IPS-15b (cell line): ENCODE measurements around the gene ARL4C.

ENCODE experiments used
- H3K27me3 ChIP-seq: one replicate; pipeline ENCODE4 v1.6.1; 2013; ENCODE audit warnings: low read length; ENCODE audit not compliant: control insufficient read depth, insufficient read depth
- H3K36me3 ChIP-seq: one replicate; pipeline ENCODE4 v1.6.1; 2013; ENCODE audit warnings: low read length; ENCODE audit not compliant: control insufficient read depth, insufficient read depth
- H3K4me1 ChIP-seq: one replicate; pipeline ENCODE4 v1.6.1; 2013; ENCODE audit warnings: mild to moderate bottlenecking, low read length; ENCODE audit not compliant: control insufficient read depth, insufficient read depth
- H3K4me3 ChIP-seq: one replicate; pipeline ENCODE4 v1.5.1; 2013; ENCODE audit warnings: low read depth, low read length
- H3K9ac ChIP-seq: one replicate; pipeline ENCODE4 v1.6.1; 2013; ENCODE audit warnings: low read depth, mild to moderate bottlenecking, low read length
- H3K9me3 ChIP-seq: one replicate; pipeline ENCODE4 v1.6.1; 2013; ENCODE audit warnings: mild to moderate bottlenecking, low read length; ENCODE audit not compliant: control insufficient read depth, insufficient read depth

ARL4C gene

GRCh38 chr2:234483568-234484251, 13.2 kb downstream of the ARL4C start:
- Histone ChIP-seq H3K9me3 (no peaks in the 10 kb centered on the region), H3K9ac (no peak overlapping the region), H3K4me3 (no peak overlapping the region)

GRCh38 chr2:234481301-234481700, 15.6 kb downstream of the ARL4C start:
- H3K27me3 ChIP-seq: no peaks in the 10 kb centered on the region

More at GRCh38 chr2:234483568-234484251, 13.2 kb downstream of the ARL4C start:
- H3K27me3 ChIP-seq: no peaks in the 10 kb centered on the region
- H3K36me3 ChIP-seq: no peaks in the 10 kb centered on the region
- no peaks in the 10 kb centered on the region for H3K4me1 ChIP-seq

GRCh38 chr2:234480337-234480736, 16.5 kb downstream of the ARL4C start:
- Histone ChIP-seq H3K9ac (no peak overlapping the region), H3K4me3 (no peak overlapping the region), H3K9me3 (no peaks in the 10 kb centered on the region), H3K4me1 (no peaks in the 10 kb centered on the region), H3K36me3 (no peaks in the 10 kb centered on the region), H3K27me3 (no peaks in the 10 kb centered on the region)

More at GRCh38 chr2:234481301-234481700, 15.6 kb downstream of the ARL4C start:
- Histone ChIP-seq H3K36me3 (no peaks in the 10 kb centered on the region), H3K4me1 (no peaks in the 10 kb centered on the region), H3K4me3 (no peak overlapping the region), H3K9ac (no peak overlapping the region), H3K9me3 (no peaks in the 10 kb centered on the region)

GRCh38 chr2:234479465-234479864, 17.4 kb downstream of the ARL4C start:
- no peaks in the 10 kb centered on the region for H3K4me1 ChIP-seq
- H3K36me3 ChIP-seq: no peaks in the 10 kb centered on the region
- no peak overlapping the region for H3K4me3 ChIP-seq
- H3K9me3 ChIP-seq: no peaks in the 10 kb centered on the region
- H3K27me3 ChIP-seq: no peaks in the 10 kb centered on the region
- H3K9ac ChIP-seq: no peak overlapping the region

- no peaks in the 10 kb centered on the region for H3K4me1 ChIP-seq
- no peaks in the 10 kb centered on the region for H3K9me3 ChIP-seq
- no peak overlapping the region for H3K9ac ChIP-seq
- no peaks in the 10 kb centered on the region for H3K27me3 ChIP-seq
- H3K36me3 ChIP-seq: no peaks in the 10 kb centered on the region
- no peak overlapping the region for H3K4me3 ChIP-seq
Observed at GRCh38 chr2:234478121-234478858, 18.6 kb downstream of the ARL4C start.

- Histone ChIP-seq H3K4me3 (no peak overlapping the region), H3K9ac (no peak overlapping the region), H3K27me3 (no peaks in the 10 kb centered on the region), H3K9me3 (no peaks in the 10 kb centered on the region), H3K36me3 (no peaks in the 10 kb centered on the region), H3K4me1 (no peaks in the 10 kb centered on the region)
Observed at GRCh38 chr2:234476766-234477165, 20.1 kb downstream of the ARL4C start.

- Histone ChIP-seq H3K36me3 (no peaks in the 10 kb centered on the region), H3K9ac (no peak overlapping the region), H3K4me1 (no peaks in the 10 kb centered on the region), H3K4me3 (no peak overlapping the region), H3K27me3 (no peaks in the 10 kb centered on the region), H3K9me3 (no peaks in the 10 kb centered on the region)
Observed at GRCh38 chr2:234474654-234475053, 22.2 kb downstream of the ARL4C start.

GRCh38 chr2:234472155-234472554, 24.7 kb downstream of the ARL4C start:
- no peaks in the 10 kb centered on the region for H3K36me3 ChIP-seq
- H3K9ac ChIP-seq: no peak overlapping the region
- no peaks in the 10 kb centered on the region for H3K4me1 ChIP-seq
- no peaks in the 10 kb centered on the region for H3K9me3 ChIP-seq
- no peak overlapping the region for H3K4me3 ChIP-seq
- H3K27me3 ChIP-seq: no peaks in the 10 kb centered on the region

- H3K9ac ChIP-seq: no peak overlapping the region
Observed at GRCh38 chr2:234469972-234470371, 26.9 kb downstream of the ARL4C start.

GRCh38 chr2:234469251-234469845, 27.5 kb downstream of the ARL4C start:
- Histone ChIP-seq H3K36me3 (no peaks in the 10 kb centered on the region), H3K4me3 (no peak overlapping the region), H3K27me3 (no peaks in the 10 kb centered on the region), H3K9ac (no peak overlapping the region), H3K4me1 (no peaks in the 10 kb centered on the region), H3K9me3 (no peaks in the 10 kb centered on the region)

More at GRCh38 chr2:234469972-234470371, 26.9 kb downstream of the ARL4C start:
- no peaks in the 10 kb centered on the region for H3K9me3 ChIP-seq
- H3K4me1 ChIP-seq: no peaks in the 10 kb centered on the region
- H3K4me3 ChIP-seq: no peak overlapping the region
- H3K27me3 ChIP-seq: no peaks in the 10 kb centered on the region
- H3K36me3 ChIP-seq: no peaks in the 10 kb centered on the region

- no peaks in the 10 kb centered on the region for H3K4me1 ChIP-seq
- H3K9me3 ChIP-seq: no peaks in the 10 kb centered on the region
- no peak overlapping the region for H3K4me3 ChIP-seq
- H3K27me3 ChIP-seq: no peaks in the 10 kb centered on the region
- H3K9ac ChIP-seq: no peak overlapping the region
- H3K36me3 ChIP-seq: no peaks in the 10 kb centered on the region
Observed at GRCh38 chr2:234468503-234468902, 28.4 kb downstream of the ARL4C start.

- H3K27me3 ChIP-seq: no peaks in the 10 kb centered on the region
- H3K9me3 ChIP-seq: no peaks in the 10 kb centered on the region
- H3K4me1 ChIP-seq: no peaks in the 10 kb centered on the region
- H3K4me3 ChIP-seq: no peak overlapping the region
- H3K36me3 ChIP-seq: no peaks in the 10 kb centered on the region
- H3K9ac ChIP-seq: no peak overlapping the region
Observed at GRCh38 chr2:234467289-234467688, 29.6 kb downstream of the ARL4C start.
